HG02759 (cell line): ENCODE results near the gene ECHS1.
"Not testable (repeated sequence)": the region's sequence is repeated elsewhere in the genome, so short reads cannot be mapped to it uniquely, and the experiment has no call there.

ENCODE experiments used
- ATAC-seq: cut with Tn5 transposase; IDR thresholded peaks from one replicate; pipeline ENCODE4 v1.9.1; 2021; ENCODE audit warnings: mild to moderate bottlenecking, moderate library complexity; ENCODE audit not compliant: unreplicated experiment

The ECHS1 gene

GRCh38 chr10:133373174-133374090 is at the start of gene ECHS1:
ECHS1 (minus strand) TSS chr10:133373354; CDS start chr10:133373333, 21 bp downstream.
- peak; percentile 97 for ATAC-seq

- ATAC-seq = no peak
Measured at GRCh38 chr10:133422223-133422806, 49.2 kb upstream of the ECHS1 start.

- no peak for ATAC-seq
Measured at GRCh38 chr10:133421336-133422222, 48.4 kb upstream of the ECHS1 start.

- ATAC-seq = no peak
Measured at GRCh38 chr10:133420579-133420978, 47.4 kb upstream of the ECHS1 start.

GRCh38 chr10:133420028-133420427 is 46.9 kb upstream of the ECHS1 start:
- ATAC-seq = no peak

GRCh38 chr10:133419211-133419950 is 46.2 kb upstream of the ECHS1 start:
- no peak for ATAC-seq

GRCh38 chr10:133418289-133418993 is 45.3 kb upstream of the ECHS1 start:
- no peak for ATAC-seq

GRCh38 chr10:133415752-133416151 is 42.6 kb upstream of the ECHS1 start:
- no peak for ATAC-seq

GRCh38 chr10:133414401-133414800 is 41.2 kb upstream of the ECHS1 start:
- ATAC-seq = not testable (repeated sequence)

- ATAC-seq = no peak
Measured at GRCh38 chr10:133412381-133412711, 39.2 kb upstream of the ECHS1 start.

GRCh38 chr10:133411523-133412380 is 38.6 kb upstream of the ECHS1 start:
- ATAC-seq = no peak

- ATAC-seq = peak; percentile 64
Measured at GRCh38 chr10:133405844-133406527, 32.8 kb upstream of the ECHS1 start.

GRCh38 chr10:133405272-133405671 is 32.1 kb upstream of the ECHS1 start:
- ATAC-seq = no peak

GRCh38 chr10:133403784-133404183 is 30.6 kb upstream of the ECHS1 start:
- no peak for ATAC-seq

GRCh38 chr10:133403359-133403758 is 30.2 kb upstream of the ECHS1 start:
- ATAC-seq = no peak

- no peak for ATAC-seq
Measured at GRCh38 chr10:133401981-133402725, 29.0 kb upstream of the ECHS1 start.

GRCh38 chr10:133401500-133401899 is 28.3 kb upstream of the ECHS1 start:
- ATAC-seq = no peak
